WI38 (cell line): ENCODE measurements around the gene GPRC5C.

Source experiments
- H3K4me3 ChIP-seq: 2 replicates; pipeline ENCODE4 v1.5.1; 2011; ENCODE audit warnings: low read depth, mild to moderate bottlenecking, control low read depth, low read length
- TF ChIP-seq, protein P1 (sequence below): IDR thresholded peaks from 2 replicates; pipeline ENCODE4 v1.5.1; 2012; ENCODE audit warnings: low read depth, mild to moderate bottlenecking, control low read depth, low read length

Gene GPRC5C

DNA sequence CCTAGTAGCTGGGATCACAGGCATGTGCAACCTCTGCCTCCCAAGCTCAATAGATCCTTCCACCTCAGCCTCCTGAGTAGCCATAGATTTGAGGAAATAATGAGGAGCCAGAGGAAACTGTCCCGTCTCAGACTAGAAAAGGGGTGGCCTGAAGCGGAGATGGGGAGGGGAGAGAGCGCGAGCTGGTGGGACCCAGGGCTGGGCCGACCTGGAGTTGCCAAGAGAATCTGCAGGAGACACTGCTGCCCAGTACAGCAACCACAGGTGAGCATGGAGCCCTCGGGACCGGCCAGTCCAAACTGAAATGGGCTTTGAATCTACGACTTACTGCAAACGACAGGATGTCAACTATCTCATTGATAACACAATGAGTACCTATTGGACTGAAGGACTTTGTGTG, 58.8 kb downstream of the GPRC5C start:
- TF ChIP-seq, protein P1, sequence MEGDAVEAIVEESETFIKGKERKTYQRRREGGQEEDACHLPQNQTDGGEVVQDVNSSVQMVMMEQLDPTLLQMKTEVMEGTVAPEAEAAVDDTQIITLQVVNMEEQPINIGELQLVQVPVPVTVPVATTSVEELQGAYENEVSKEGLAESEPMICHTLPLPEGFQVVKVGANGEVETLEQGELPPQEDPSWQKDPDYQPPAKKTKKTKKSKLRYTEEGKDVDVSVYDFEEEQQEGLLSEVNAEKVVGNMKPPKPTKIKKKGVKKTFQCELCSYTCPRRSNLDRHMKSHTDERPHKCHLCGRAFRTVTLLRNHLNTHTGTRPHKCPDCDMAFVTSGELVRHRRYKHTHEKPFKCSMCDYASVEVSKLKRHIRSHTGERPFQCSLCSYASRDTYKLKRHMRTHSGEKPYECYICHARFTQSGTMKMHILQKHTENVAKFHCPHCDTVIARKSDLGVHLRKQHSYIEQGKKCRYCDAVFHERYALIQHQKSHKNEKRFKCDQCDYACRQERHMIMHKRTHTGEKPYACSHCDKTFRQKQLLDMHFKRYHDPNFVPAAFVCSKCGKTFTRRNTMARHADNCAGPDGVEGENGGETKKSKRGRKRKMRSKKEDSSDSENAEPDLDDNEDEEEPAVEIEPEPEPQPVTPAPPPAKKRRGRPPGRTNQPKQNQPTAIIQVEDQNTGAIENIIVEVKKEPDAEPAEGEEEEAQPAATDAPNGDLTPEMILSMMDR = no peak
- no peak overlapping the region for H3K4me3 ChIP-seq

GRCh38 chr17:74491626-74492025, 59.7 kb downstream of the GPRC5C start:
- H3K4me3 ChIP-seq = no peak overlapping the region
- TF ChIP-seq, protein P1 = no peak

- TF ChIP-seq, protein P1 = peak; percentile 72
- H3K4me3 ChIP-seq = no peak overlapping the region
Measured at GRCh38 chr17:74493331-74493833, 61.5 kb downstream of the GPRC5C start.
